Measurements from ENCODE around the gene NCAN. TPM values are rescaled to one million over a fixed set of nuclear protein-coding genes. Genes with fewer than 3 reads are reported as not detected.
"Not testable (repeated sequence)": the region's sequence is repeated elsewhere in the genome, so short reads cannot be mapped to it uniquely, and the experiment has no call there.

The NCAN gene
- total RNA-seq, 1 experiment from 2014 or later = not detected

- DNase-seq = no peak
- no peak overlapping the region for H3K4me3 Mint-ChIP-seq (ENCODE audit: unreplicated experiment)
- H3K36me3 Mint-ChIP-seq (ENCODE audit: insufficient read depth, unreplicated experiment) = no peaks in the 10 kb centered on the region
- Histone ChIP-seq H3K4me3 (ENCODE audit: low read depth, low read length) (no peak overlapping the region), H3K27me3 (replicated peaks; ENCODE audit: control insufficient read depth, insufficient read depth, low read length) (no peaks in the 10 kb centered on the region), H3K36me3 (ENCODE audit: control insufficient read depth, insufficient read depth, low read length) (no peaks in the 10 kb centered on the region), H3K9me3 (no peaks in the 10 kb centered on the region; the same call in 1 of the 2 replicates), H3K4me1 (no peaks in the 10 kb centered on the region)
- intact Hi-C loops (cut with micrococcal nuclease; ENCODE audit: unreplicated experiment) = no loop called here
- no peak for TF ChIP-seq CTCF (IDR thresholded peaks at IDR 0.05; ENCODE audit: insufficient read depth in 1 of 2, low read depth in 1 of 2, low read length in 1 of 2, severe bottlenecking in 1 of 2, unreplicated experiment in 1 of 2)
- ChIA-PET CTCF (no interaction called here), POLR2A (no interaction called here)
- no peak overlapping the region for H3K27ac Mint-ChIP-seq (ENCODE audit: unreplicated experiment)
- no peaks in the 10 kb centered on the region for H3K4me1 Mint-ChIP-seq (ENCODE audit: low read depth, unreplicated experiment)
- BruUV-seq (replicated peaks) = no TSS peak
- H3K27me3 Mint-ChIP-seq (ENCODE audit: insufficient read depth, unreplicated experiment) = peaks cover 8% of the 10 kb centered on the region
- no peaks in the 10 kb centered on the region for H3K9me3 Mint-ChIP-seq (ENCODE audit: unreplicated experiment)
Measured at GRCh38 chr19:19239675-19240074, 27.9 kb downstream of the NCAN start.

GRCh38 chr19:19240476-19240875, 28.7 kb downstream of the NCAN start:
- POLR2A ChIA-PET = no interaction called here
- DNase-seq = no peak
- Histone ChIP-seq H3K4me3 (ENCODE audit: low read depth, low read length) (no peak overlapping the region), H3K36me3 (ENCODE audit: control insufficient read depth, insufficient read depth, low read length) (no peaks in the 10 kb centered on the region), H3K4me1 (no peaks in the 10 kb centered on the region), H3K9me3 (no peaks in the 10 kb centered on the region), H3K27me3 (replicated peaks; ENCODE audit: control insufficient read depth, insufficient read depth, low read length) (no peaks in the 10 kb centered on the region)
- no peak overlapping the region for H3K4me3 Mint-ChIP-seq (ENCODE audit: unreplicated experiment)
- no peaks in the 10 kb centered on the region for H3K9me3 Mint-ChIP-seq (ENCODE audit: unreplicated experiment)
- H3K36me3 Mint-ChIP-seq (ENCODE audit: insufficient read depth, unreplicated experiment) = no peaks in the 10 kb centered on the region
- no peak for TF ChIP-seq CTCF (IDR thresholded peaks at IDR 0.05; ENCODE audit: insufficient read depth in 1 of 2, low read depth in 1 of 2, low read length in 1 of 2, severe bottlenecking in 1 of 2, unreplicated experiment in 1 of 2)
- H3K4me1 Mint-ChIP-seq (ENCODE audit: low read depth, unreplicated experiment) = no peaks in the 10 kb centered on the region
- CTCF ChIA-PET = no interaction called here
- intact Hi-C loops (cut with micrococcal nuclease; ENCODE audit: unreplicated experiment) = no loop called here
- peaks cover 8% of the 10 kb centered on the region for H3K27me3 Mint-ChIP-seq (ENCODE audit: insufficient read depth, unreplicated experiment)
- no peak overlapping the region for H3K27ac Mint-ChIP-seq (ENCODE audit: unreplicated experiment)
- no TSS peak for BruUV-seq (replicated peaks)

GRCh38 chr19:19250196-19250801, 38.5 kb downstream of the NCAN start:
- no peaks in the 10 kb centered on the region for H3K27me3 ChIP-seq (replicated peaks; ENCODE audit: control insufficient read depth, insufficient read depth, low read length)
- intact Hi-C loops (cut with micrococcal nuclease; ENCODE audit: unreplicated experiment) = no loop called here
- CTCF ChIA-PET = no interaction called here
- no peak for TF ChIP-seq CTCF (IDR thresholded peaks at IDR 0.05; ENCODE audit: insufficient read depth in 1 of 2, low read depth in 1 of 2, low read length in 1 of 2, severe bottlenecking in 1 of 2, unreplicated experiment in 1 of 2)
- no peak overlapping the region for H3K4me3 ChIP-seq (ENCODE audit: low read depth, low read length)
- Mint-ChIP-seq H3K36me3 (ENCODE audit: insufficient read depth, unreplicated experiment) (no peaks in the 10 kb centered on the region), H3K4me1 (ENCODE audit: low read depth, unreplicated experiment) (no peaks in the 10 kb centered on the region), H3K9me3 (ENCODE audit: unreplicated experiment) (no peaks in the 10 kb centered on the region), H3K4me3 (ENCODE audit: unreplicated experiment) (no peak overlapping the region), H3K27me3 (ENCODE audit: insufficient read depth, unreplicated experiment) (peaks cover 13% of the 10 kb centered on the region), H3K27ac (ENCODE audit: unreplicated experiment) (no peak overlapping the region)
- no peaks in the 10 kb centered on the region for H3K36me3 ChIP-seq (ENCODE audit: control insufficient read depth, insufficient read depth, low read length)
- H3K4me1 ChIP-seq = no peaks in the 10 kb centered on the region
- H3K9me3 ChIP-seq = no peaks in the 10 kb centered on the region
- POLR2A ChIA-PET = no interaction called here
- no peak for DNase-seq
- no TSS peak for BruUV-seq (replicated peaks)

- POLR2A ChIA-PET; H3K27ac Mint-ChIP-seq (ENCODE audit: unreplicated experiment); H3K4me1 ChIP-seq; DNase-seq; H3K4me3 ChIP-seq (ENCODE audit: low read depth, low read length); H3K4me1 Mint-ChIP-seq (ENCODE audit: low read depth, unreplicated experiment); H3K9me3 ChIP-seq; H3K36me3 ChIP-seq (ENCODE audit: control insufficient read depth, insufficient read depth, low read length); H3K4me3 Mint-ChIP-seq (ENCODE audit: unreplicated experiment); H3K27me3 ChIP-seq (replicated peaks; ENCODE audit: control insufficient read depth, insufficient read depth, low read length); BruUV-seq (replicated peaks); CTCF ChIA-PET; H3K9me3 Mint-ChIP-seq (ENCODE audit: unreplicated experiment); H3K36me3 Mint-ChIP-seq (ENCODE audit: insufficient read depth, unreplicated experiment); intact Hi-C loops (cut with micrococcal nuclease; ENCODE audit: unreplicated experiment): not testable (repeated sequence)
- H3K27me3 Mint-ChIP-seq (ENCODE audit: insufficient read depth, unreplicated experiment) = peaks cover 16% of the 10 kb centered on the region
Measured at GRCh38 chr19:19253409-19253808, 41.7 kb downstream of the NCAN start.
